ENCODE results near the gene FAM120B.

- no peak for TF ChIP-seq CTCF (IDR thresholded peaks at IDR 0.05)
- TF ChIP-seq POLR2A (IDR thresholded peaks at IDR 0.05): no peak
Observed at GRCh38 chr6:170292407-170293158, 14.0 kb upstream of the FAM120B start.
